ENCODE measurements around the gene TNC.

The TNC gene

DNA sequence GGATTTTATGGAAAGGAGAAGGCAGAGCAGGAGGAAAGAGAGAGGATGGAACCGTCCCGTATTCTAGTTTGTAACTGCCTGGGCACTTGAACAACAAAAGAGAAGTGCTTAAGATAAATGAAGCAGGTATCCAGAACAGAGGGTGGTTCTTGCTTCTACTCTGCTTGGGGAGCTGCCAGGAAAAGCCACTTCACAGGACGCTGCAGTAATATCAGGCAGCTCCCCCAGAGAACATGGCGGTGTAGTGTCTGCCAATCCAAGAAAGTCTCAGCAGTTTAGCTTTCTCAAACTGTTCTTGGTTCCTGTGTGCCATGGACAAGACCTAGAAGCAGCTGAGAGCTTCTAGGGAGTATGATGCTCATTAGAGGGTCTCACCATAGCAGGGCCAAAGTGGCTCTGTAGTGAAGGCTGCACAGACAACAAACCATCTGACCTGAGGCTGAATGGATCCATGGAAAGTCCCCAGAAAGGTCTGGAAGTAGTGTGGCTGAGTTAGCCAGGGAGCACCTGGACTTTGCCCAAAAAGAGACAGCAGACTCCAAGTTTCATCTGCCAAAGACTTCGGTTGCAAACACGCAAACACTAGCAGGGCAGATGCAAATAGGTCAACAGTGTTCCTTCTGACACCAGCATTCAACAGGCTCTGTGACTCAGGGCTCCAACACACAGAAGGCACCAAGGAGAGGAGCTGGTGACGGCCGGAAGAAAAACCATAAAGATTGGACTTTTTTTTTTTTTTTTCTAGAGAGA, 115.4 kb downstream of the TNC start:
- no peak for DNase-seq

DNA sequence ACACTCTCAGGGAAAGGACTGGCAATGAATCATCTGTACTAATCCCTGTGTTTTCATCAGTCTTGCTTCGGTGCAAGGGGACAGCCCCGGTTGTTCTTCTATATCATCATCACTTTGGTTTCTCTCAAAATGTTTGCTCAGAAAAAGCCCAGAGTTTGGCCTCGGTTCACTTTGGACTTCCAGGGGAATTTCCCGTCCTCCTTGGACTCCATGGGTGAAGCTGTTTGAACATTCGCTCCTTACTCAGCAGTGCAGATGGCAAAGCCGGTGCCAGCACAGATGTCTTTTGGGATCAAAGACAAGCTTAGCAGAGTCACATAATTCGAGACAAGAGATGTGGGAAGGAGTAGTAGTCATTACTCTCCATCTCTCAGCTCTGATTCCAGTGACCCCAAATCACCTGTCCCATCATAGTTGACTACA, 117.7 kb downstream of the TNC start:
- no peak for DNase-seq

DNA sequence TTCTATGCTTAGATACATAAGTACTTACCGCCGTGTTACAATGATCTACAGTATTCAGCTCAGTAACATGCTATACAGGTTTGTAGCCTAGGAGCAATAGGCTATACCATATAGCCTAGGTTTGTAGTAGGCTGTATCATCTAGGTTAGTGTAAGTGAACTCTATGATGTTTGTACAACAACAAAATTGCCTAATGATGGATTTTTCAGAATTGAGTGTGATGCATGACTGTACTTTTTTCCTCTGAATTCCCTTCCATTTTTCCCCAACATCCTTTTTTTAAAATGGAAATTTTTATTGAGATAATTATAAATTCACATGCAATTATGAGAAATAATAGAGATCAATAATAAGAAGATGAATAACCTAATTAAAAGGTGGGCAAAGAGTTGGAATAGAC, 119.6 kb downstream of the TNC start:
- no peak for DNase-seq

DNA sequence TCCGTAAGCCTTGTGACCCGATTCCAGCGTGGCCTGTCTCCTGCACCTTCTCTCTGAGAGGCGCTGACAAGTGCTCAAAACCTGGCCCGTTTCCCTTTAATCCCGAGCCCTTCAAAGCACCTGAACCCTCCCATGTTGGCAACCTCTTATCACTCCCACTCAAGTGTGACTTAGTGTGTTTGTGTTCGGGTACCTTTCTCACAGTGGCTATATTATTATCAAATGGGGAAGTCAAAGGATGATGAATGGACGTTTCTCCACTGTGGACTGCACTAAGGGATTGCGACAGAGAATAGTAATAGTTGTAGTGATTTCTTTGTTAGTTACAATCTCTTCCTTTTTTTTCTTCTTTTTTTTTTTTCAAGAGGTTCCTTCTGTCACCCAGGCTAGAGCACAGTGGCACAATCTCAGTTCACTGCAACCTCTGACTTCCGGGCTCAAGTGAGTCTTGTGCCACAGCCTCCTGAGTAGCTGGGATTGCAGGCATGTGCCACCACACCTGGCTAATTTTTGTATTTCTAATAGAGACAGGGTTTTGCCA, 122.2 kb downstream of the TNC start:
- no peak for DNase-seq

DNA sequence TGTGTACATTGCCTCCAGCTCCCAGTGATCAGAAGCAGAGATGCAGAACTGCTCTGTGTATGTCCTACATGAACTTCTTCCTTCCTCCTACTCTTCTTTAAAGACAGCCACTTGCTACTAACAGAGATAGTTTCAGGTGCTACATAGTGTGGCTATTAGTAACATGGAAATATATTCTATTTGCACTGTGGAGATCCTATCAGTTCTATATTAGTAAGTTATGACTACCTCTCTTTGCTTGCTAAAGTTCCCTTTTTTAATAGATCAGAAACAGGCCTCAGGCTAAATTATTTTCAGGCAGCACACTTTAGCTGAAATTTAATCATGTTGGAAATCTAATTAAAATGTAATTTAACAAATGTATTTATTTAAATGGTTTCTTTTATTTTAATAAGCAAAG, 123.2 kb downstream of the TNC start:
- no peak for DNase-seq

DNA sequence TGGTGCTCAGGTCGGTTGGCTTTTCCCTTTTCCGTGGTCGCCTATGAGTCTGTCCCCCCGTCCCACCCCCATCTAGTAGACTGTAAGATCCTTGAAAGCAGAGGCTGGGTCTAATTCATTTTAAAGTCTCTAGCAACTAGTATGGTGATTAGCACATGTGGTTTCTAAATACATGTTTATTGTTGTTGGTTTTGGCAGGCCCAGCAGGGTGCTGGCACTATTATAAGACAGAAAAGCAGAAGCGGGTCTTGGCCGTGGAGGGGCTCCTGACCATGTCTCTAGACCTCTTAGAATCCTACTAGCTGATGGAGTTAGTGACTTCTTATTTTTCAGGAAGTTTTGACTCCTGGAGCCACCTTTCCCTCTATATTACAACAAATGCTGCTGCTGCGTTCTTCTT, 126.1 kb downstream of the TNC start:
- no peak for DNase-seq

DNA sequence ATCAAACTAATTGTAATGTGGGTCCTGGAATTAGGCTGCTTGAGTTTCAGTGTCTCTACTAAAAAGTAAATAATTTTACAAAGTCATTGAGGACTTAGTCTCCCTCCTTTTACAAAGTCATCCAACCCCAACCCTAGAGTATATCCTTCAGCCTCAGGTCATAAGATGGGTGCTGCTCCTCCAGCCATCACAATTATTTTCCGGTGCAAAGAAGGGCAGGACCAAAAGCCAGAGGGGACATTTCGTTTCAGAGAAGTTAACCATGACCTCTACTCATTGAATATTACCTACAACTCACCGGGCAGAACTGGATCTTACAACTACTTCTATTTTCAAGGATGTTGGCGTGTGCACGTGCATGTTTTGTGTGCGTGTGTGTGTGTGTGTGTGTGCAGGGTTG, 127.1 kb downstream of the TNC start:
- no peak for DNase-seq

DNA sequence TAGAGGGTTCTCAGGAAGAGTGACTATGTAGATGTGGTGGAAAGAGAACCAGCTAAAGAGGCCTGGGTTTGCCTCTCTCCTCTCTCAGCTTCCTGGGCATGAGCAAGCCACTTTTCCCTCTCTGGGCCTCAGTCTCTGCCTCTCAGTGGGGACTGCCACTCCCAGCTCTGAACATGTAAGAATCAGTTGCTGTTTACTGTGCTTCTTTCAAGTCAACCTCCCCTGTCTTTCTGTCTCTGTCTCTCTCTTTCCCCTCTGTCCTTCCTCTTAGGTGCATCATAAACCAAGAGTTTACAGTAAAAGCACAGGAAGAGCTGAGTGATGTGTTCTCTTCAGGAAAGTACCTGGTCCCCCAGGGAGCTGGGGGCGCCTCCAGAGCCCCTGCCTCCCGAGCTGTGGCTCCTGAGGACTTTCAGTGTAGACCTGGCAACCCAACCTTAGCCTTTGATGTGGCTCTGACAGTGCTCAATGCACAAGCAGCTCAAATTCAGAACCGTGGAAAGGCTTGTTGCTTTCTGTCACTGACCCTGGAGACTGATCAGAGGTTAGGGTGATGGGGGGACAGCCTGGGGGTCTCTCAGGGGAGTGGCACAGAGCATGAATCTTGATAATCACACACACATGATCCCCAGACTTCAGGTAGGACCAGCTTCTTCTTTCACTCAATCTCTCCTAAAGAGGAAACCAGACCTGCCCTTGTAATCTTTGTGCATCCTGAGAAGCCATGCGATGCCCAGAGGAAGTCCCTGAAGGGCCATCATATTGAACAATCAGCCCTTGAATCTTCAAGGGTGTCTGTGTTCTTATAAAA, 128.2 kb downstream of the TNC start:
- DNase-seq, result no peak

DNA sequence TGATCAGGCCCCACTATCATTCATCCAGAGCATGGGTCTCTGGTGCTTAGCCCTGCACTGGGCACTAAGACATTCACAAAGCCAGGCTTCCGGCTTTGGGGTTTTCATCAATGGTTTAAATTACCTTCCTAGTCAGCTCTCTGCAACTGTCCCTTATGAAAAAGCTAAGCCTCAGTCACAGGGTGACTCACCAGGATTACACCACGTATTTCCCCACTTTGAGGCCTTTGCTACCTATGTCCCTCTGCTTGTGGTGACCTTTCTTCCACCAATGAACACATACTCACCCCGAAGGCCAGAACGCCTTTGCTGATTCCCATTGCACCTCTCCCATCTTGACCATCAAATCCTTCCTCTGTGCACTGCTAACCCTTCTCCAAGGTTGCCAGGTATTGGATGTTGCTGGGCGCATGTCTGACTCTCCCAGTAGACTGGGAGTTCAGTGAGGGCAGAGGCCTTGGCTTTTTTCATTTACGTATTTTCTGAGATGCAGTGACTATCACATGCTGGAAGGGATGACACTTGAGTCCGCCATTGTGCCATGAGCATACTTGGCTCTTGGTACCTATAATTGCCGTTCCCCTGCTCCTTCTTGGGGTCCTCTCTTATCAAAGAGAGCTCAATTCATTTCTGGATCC, 128.9 kb downstream of the TNC start:
- no peak for DNase-seq

DNA sequence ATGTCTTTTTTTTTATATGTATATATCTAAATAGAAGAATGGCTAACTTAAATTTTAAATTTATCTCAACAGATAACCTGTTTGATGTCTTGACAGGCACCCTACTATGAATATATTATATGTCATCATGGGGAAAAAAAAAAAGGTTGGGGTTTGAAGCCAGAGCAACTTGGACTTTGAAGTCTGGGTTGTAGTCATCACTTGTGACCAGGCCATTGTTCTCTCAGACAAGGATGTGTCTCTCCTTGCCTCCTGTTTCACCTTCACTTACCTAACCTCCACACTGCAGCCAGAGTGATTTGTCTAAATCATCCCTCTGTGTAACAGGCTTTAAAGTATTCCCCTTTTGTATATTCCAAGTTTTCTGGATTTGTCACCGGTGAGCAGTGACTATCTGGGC, 130.8 kb downstream of the TNC start:
- DNase-seq, result no peak

DNA sequence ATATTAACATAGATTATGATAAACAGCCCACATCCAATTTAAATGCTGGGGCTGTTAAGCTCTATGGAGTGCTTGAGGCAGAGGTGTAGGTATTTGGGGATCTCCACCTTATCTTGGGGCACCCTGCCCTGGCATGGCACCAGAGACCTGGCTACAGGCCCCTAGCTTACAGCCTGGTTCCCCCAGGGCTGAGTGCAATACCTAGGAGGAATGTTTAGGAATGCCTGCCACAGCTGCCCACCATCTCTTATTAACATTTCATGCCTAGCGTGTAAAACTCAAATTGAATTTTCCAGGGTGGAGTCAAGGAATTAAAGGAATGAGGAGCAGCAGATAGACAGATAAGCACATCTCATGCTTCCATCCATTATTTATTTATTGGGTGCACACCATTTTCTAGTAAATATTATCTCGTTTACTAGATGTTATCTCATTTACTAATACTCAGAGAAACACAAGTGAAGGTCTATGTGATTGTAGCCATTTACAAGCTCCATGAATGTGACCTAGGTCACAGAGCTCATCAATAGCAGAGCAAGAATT, 131.9 kb downstream of the TNC start:
- DNase-seq, result no peak

DNA sequence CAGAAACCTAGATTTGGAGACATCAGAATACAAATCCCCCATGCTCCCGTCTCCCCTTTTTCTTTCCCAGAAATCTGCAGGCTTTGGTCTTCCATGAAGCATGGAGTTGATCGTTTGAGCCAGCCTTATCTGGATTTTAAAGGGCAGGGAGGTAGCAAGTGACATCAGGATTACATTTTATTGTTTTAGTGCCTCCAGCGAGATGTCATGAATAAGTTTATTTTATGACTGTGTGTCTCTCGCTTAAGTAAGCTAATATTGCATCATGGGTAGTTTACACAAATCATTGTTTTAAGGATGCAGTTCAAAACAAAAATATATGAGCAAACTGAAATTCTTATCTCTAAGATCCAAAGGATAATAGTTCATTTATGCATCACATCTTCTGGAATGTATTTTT, 136.9 kb downstream of the TNC start:
- DNase-seq, result no peak

DNA sequence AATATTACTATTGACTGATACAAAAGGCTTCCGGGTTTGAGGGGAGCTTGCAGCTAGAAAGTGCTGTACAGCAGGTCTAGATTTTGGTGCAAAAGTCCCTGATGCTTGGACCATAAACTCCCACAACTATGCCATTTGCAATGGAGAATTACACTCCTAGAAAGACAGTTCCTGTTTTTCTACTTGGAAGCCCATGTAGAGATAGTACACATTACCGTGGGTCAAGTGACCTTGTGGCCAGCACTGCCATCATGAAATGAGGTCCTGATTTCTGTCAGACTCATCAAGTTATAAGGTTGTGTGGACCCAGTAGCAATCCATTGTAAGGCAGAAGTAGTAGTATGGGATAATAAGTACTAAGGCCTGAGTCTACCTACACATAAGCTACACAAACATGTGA, 144.7 kb downstream of the TNC start:
- no peak for DNase-seq

DNA sequence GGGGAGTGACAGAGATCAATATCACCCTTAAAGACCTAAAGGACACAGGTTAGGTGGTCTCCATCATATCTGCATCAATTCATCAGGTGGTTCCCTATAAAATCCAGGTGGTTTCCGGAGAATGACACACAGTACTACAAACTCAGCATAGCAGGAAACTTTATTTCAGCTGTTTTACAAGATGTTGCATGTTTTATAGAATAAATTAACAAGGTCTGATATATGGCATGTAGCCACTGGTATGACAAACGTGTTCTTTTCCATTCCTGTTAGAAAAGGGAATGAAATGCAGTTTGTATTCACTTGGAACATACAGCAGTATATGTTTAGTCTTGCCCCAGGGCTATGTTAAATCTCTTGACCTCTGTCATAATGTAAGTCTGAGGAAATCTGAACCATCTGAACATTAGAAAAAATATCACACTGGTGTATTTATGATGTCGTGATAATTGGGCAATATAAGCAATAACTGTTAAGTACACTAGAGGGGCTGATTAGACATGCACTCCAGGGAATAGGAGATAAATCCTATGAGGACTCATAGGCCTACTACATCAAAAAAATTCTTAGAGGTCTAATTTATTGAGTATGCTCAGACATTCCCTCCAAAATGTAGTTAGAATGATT, 145.3 kb downstream of the TNC start:
- DNase-seq, result no peak

Data from NCI-H2171 treated with DMSO at 0.1 percent for 48 hours (cell line).